ENCODE measurements around the gene MYMX.

GRCh38 chr6:44235269-44235668 is 18.5 kb downstream of the MYMX start:
- TF ChIP-seq POLR2AphosphoS5 (IDR thresholded peaks at IDR 0.05; ENCODE audit: borderline replicate concordance, low read depth, low read length) (no peak), EZH2 (IDR thresholded peaks at IDR 0.05) (no peak), FOXP2 (optimal IDR thresholded peaks at IDR 0.05; ENCODE audit: control extremely low read depth, extremely low read length, insufficient read depth) (no peak)
